GM12872 (cell line): ENCODE results near the gene TRA2A.

ENCODE experiments used
- CTCF ChIP-seq: IDR thresholded peaks from 3 replicates; pipeline ENCODE4 v1.5.1; 2011; ENCODE audit warnings: low read depth, mild to moderate bottlenecking, low read length, moderate library complexity; ENCODE audit not compliant: insufficient read depth

Gene TRA2A

GRCh38 chr7:23476286-23477156, 55.3 kb downstream of the TRA2A start:
- TF ChIP-seq CTCF = no peak

- no peak for TF ChIP-seq CTCF
Observed at GRCh38 chr7:23475576-23475839, 56.3 kb downstream of the TRA2A start.

- TF ChIP-seq CTCF = no peak
Observed at GRCh38 chr7:23474829-23475575, 56.8 kb downstream of the TRA2A start.

GRCh38 chr7:23474094-23474828, 57.5 kb downstream of the TRA2A start:
- TF ChIP-seq CTCF = no peak

- no peak for TF ChIP-seq CTCF
Observed at GRCh38 chr7:23473844-23474093, 58.0 kb downstream of the TRA2A start.

GRCh38 chr7:23472956-23473843, 58.6 kb downstream of the TRA2A start:
- TF ChIP-seq CTCF = no peak
